ENCODE data around the gene DNAJC5G. TPM values are rescaled to one million over a fixed set of nuclear protein-coding genes. Genes with fewer than 3 reads are reported as not detected.

The DNAJC5G gene
- total RNA-seq, 1 experiment from 2014 or later: 0.37 TPM

GRCh38 chr2:27281855-27282559, 6.8 kb downstream of the DNAJC5G start, which contains the start of gene TRIM54:
TSS of gene TRIM54 (plus strand) at chr2:27282429. CDS start at chr2:27282732, 303 bp downstream.
- H2AFZ ChIP-seq (ENCODE audit: low read length): no peak within 1 kb of the TSS
- H2BK5ac ChIP-seq (ENCODE audit: insufficient read length, low read length): no peak within 1 kb of the TSS
- H3T11ph ChIP-seq (ENCODE audit: low read length): no peak within 1 kb of the TSS
- H3K18ac ChIP-seq (ENCODE audit: insufficient read length, low read depth, low read length): peak within 1 kb of the TSS; percentile 64
- peak within 1 kb of the TSS; percentile 71 for H3K14ac ChIP-seq (ENCODE audit: insufficient read depth, low read length)
- no peak within 1 kb of the TSS for H2AK5ac ChIP-seq (ENCODE audit: insufficient read length, low read length)
- H3K4ac ChIP-seq (ENCODE audit: low read depth, low read length): no peak within 1 kb of the TSS
- no peaks in the 10 kb centered on the region for H3K79me2 ChIP-seq (ENCODE audit: insufficient read depth, low read length)
- no peaks in the 10 kb centered on the region for H3K79me1 ChIP-seq (ENCODE audit: insufficient read depth, low read depth, low read length, poor library complexity, severe bottlenecking)
- H3K9me3 ChIP-seq (ENCODE audit: control insufficient read depth, low read depth, low read length): no peaks in the 10 kb centered on the region
- Mint-ChIP-seq H3K4me3 (peak within 1 kb of the TSS; percentile 54 to 71), H3K36me3 (ENCODE audit: insufficient read depth in 1 of 3, low read depth in 3 of 3) (no peaks in the 10 kb centered on the region), H3K4me1 (peaks cover 60 to 65% of the 10 kb centered on the region in 2 experiments), H3K9me3 (no peaks in the 10 kb centered on the region), H3K27me3 (ENCODE audit: low read depth) (peaks cover 45% of the 10 kb centered on the region), H3K27ac (peak within 1 kb of the TSS; percentile 35 to 91 (median 66); a peak in 5 of 7 replicates)
- H2BK20ac ChIP-seq (ENCODE audit: low read depth, low read length, poor library complexity, severe bottlenecking): no peak within 1 kb of the TSS
- no peaks in the 10 kb centered on the region for H4K20me1 ChIP-seq (ENCODE audit: control insufficient read depth, insufficient read depth, insufficient read length)
- H4K8ac ChIP-seq (replicated peaks; ENCODE audit: insufficient read length, low read depth, low read length): no peak within 1 kb of the TSS
- H3K23me2 ChIP-seq (ENCODE audit: insufficient read length, low read depth, low read length, poor library complexity, severe bottlenecking): peaks cover 6% of the 10 kb centered on the region
- no peak for TF ChIP-seq CTCF (conservative IDR thresholded peaks at IDR 0.05)
- peaks cover 13% of the 10 kb centered on the region; the same call in 1 of the 2 replicates for H3K4me1 ChIP-seq (ENCODE audit: insufficient read depth, low read length)
- H2BK12ac ChIP-seq (ENCODE audit: insufficient read length, low read depth, low read length): no peak within 1 kb of the TSS
- H2BK15ac ChIP-seq (ENCODE audit: low read depth, low read length): no peak within 1 kb of the TSS
- H3K23ac ChIP-seq (ENCODE audit: insufficient read length, low read depth, low read length): no peak within 1 kb of the TSS
- no peak within 1 kb of the TSS for H4K91ac ChIP-seq (ENCODE audit: insufficient read length, low read depth, low read length)
- no peaks in the 10 kb centered on the region for H3K27me3 ChIP-seq (ENCODE audit: insufficient read depth, low read length)
- WGBS (ENCODE audit: extremely low coverage, insufficient read length, low lambda C conversion rate): no CpG with 5 or more reads among the region's 5 CpGs
- H3K27ac ChIP-seq (ENCODE audit: insufficient read length, low read depth, low read length): no peak within 1 kb of the TSS
- no peak within 1 kb of the TSS for H2BK120ac ChIP-seq (ENCODE audit: low read depth, low read length, poor library complexity, severe bottlenecking)
- H4K5ac ChIP-seq (ENCODE audit: insufficient read length, low read depth, low read length): peak within 1 kb of the TSS; percentile 18
- no peak within 1 kb of the TSS for H3K9ac ChIP-seq (ENCODE audit: extremely low read depth, insufficient read length, low read length)
- H3K4me2 ChIP-seq (ENCODE audit: insufficient read depth, insufficient read length, low read length): peak within 1 kb of the TSS; percentile 66
- H3K56ac ChIP-seq (ENCODE audit: insufficient read length, low read depth, low read length): no peak within 1 kb of the TSS
- DNase-seq: no peak
